Gastroesophageal sphincter (tissue), 3 donors: ENCODE measurements around the gene MYOG.

ENCODE experiments used
- CTCF ChIP-seq, 4 experiments: fragments of 200-600 bp in 2 of 4; fragments of 450-650 bp in 2 of 4; sonication (generic) in 1 of 4; IDR thresholded peaks; one replicate each; pipeline ENCODE4 v1.5.1; 2017 to 2019; ENCODE audit warnings: antibody characterized with exemption in 4 of 4, mild to moderate bottlenecking in 2 of 4, moderate library complexity in 2 of 4
- POLR2AphosphoS5 ChIP-seq: sonication (generic); formaldehyde crosslinking; IDR thresholded peaks from one replicate; pipeline ENCODE4 v1.6.1; 2017; ENCODE audit warnings: antibody characterized with exemption

- no peak for TF ChIP-seq CTCF (IDR thresholded peaks at IDR 0.05)
- TF ChIP-seq POLR2AphosphoS5: no peak
These were observed 45.9 kb upstream of the MYOG start for GRCh38 chr1:203131548-203132200.
